Fibroblast of lung (primary cell): ENCODE data around the gene DPYSL4. TPM values are rescaled to one million over a fixed set of nuclear protein-coding genes. Genes with fewer than 3 reads are reported as not detected.

ENCODE experiments used
- DNase-seq, 2 donors: peaks; one replicate each; pipeline versions ENCODE4 v3.0.0 to v3.0.0-alpha.2; 2010; ENCODE audit warnings: low read depth in 2 of 2
- H2AFZ ChIP-seq: 2 replicates; pipeline ENCODE4 v1.5.1; 2012; ENCODE audit warnings: low read length, control low read depth, inconsistent platforms
- H3K27ac ChIP-seq: 2 replicates; pipeline ENCODE4 v1.5.1; 2011; ENCODE audit warnings: low read length, control low read depth; ENCODE audit not compliant: insufficient read depth
- H3K27me3 ChIP-seq: 2 replicates; pipeline ENCODE4 v1.5.1; 2011; ENCODE audit warnings: mild to moderate bottlenecking, low read length; ENCODE audit not compliant: control insufficient read depth, insufficient read depth
- H3K36me3 ChIP-seq: 2 replicates; pipeline ENCODE4 v1.5.1; 2011; ENCODE audit warnings: low read length; ENCODE audit not compliant: control insufficient read depth, insufficient read depth
- H3K4me1 ChIP-seq: 2 replicates; pipeline ENCODE4 v1.5.1; 2011; ENCODE audit warnings: low read length; ENCODE audit not compliant: control insufficient read depth, insufficient read depth; ENCODE audit errors: extremely low read depth
- H3K4me2 ChIP-seq: 2 replicates; pipeline ENCODE4 v1.5.1; 2011; ENCODE audit warnings: low read length, control low read depth; ENCODE audit not compliant: insufficient read depth; ENCODE audit errors: extremely low read depth
- H3K4me3 ChIP-seq, 4 experiments: fragments of 200-600 bp in 1 of 4; sonication (generic) in 1 of 4; replicated peaks in 1 of 4; 2 replicates each; pipeline ENCODE4 v1.5.1; 2011 to 2016; ENCODE audit warnings: low read length in 4 of 4, low read depth in 3 of 4, mild to moderate bottlenecking in 3 of 4, control low read depth in 2 of 4, inconsistent platforms in 1 of 4, mixed read lengths in 1 of 4; ENCODE audit not compliant: insufficient read depth in 1 of 4; ENCODE audit errors: control extremely low read depth in 1 of 4
- H3K79me2 ChIP-seq: 2 replicates; pipeline ENCODE4 v1.5.1; 2012; ENCODE audit warnings: mild to moderate bottlenecking, low read length, inconsistent platforms; ENCODE audit not compliant: control insufficient read depth, insufficient read depth
- H3K9ac ChIP-seq: 2 replicates; pipeline ENCODE4 v1.5.1; 2011; ENCODE audit warnings: mild to moderate bottlenecking, low read length, control low read depth; ENCODE audit not compliant: insufficient read depth
- H3K9me3 ChIP-seq: 2 replicates; pipeline ENCODE4 v1.5.1; 2012; ENCODE audit warnings: low read depth, low read length; ENCODE audit not compliant: control insufficient read depth, insufficient read depth
- H4K20me1 ChIP-seq: 2 replicates; pipeline ENCODE4 v1.5.1; 2011; ENCODE audit warnings: low read length; ENCODE audit not compliant: control insufficient read depth, insufficient read depth; ENCODE audit errors: extremely low read depth
- CTCF ChIP-seq, 2 donors: IDR thresholded peaks in 1 of 2; conservative IDR thresholded peaks in 1 of 2; 1 replicate in 1 of 2; 2 replicates in 1 of 2; pipeline ENCODE4 v1.5.1; 2011 to 2012; ENCODE audit warnings: low read length in 2 of 2, control low read depth in 1 of 2, inconsistent platforms in 1 of 2, low read depth in 1 of 2, mild to moderate bottlenecking in 1 of 2
- EZH2 ChIP-seq: IDR thresholded peaks from 2 replicates; pipeline ENCODE4 v1.5.1; 2012; ENCODE audit warnings: low read length, control low read depth, mild to moderate bottlenecking; ENCODE audit errors: missing control alignments
- polyA plus RNA-seq, 2 donors: library from polyadenylated mRNA; depleted of rRNA in 1 of 2; stranded (reverse) in 1 of 2; unstranded in 1 of 2; fragments of >200 nt; gene quantifications; 2 replicates each; pipeline ENCODE4 v1.2.1, GENCODE V29; 2011 to 2012; ENCODE audit warnings: missing spikeins in 1 of 2
- total RNA-seq: library from RNA; depleted of rRNA; stranded (reverse); fragments of >200 nt; gene quantifications from 2 replicates; pipeline ENCODE4 v1.2.1, GENCODE V29; 2014

DPYSL4 gene
- total and polyA plus RNA-seq, 2 donors (not counting 1 experiment from before 2014, with no cell fraction given) = 0.83 to 1.4 TPM

- Histone ChIP-seq H3K4me3 (no peak overlapping the region), H3K36me3 (no peaks in the 10 kb centered on the region), H3K9ac (no peak overlapping the region), H3K4me1 (no peaks in the 10 kb centered on the region), H3K4me2 (no peak overlapping the region), H3K9me3 (no peaks in the 10 kb centered on the region), H3K27me3 (peaks cover 4% of the 10 kb centered on the region), H2AFZ (no peak overlapping the region), H3K79me2 (no peaks in the 10 kb centered on the region), H4K20me1 (no peaks in the 10 kb centered on the region), H3K27ac (no peak overlapping the region)
- TF ChIP-seq EZH2 (no peak), CTCF (conservative IDR thresholded peaks at IDR 0.05 in 1 of 2, IDR thresholded peaks at IDR 0.05 in 1 of 2; ENCODE audit: low read depth in 1 of 2, low read length in 2 of 2) (no peak)
- no peak for DNase-seq
Measured at GRCh38 chr10:132178046-132178445, 8.7 kb upstream of the DPYSL4 start.

- Histone ChIP-seq H3K27me3 (peaks cover 4% of the 10 kb centered on the region), H3K4me3 (no peak overlapping the region), H3K9ac (no peak overlapping the region), H3K4me1 (no peaks in the 10 kb centered on the region), H3K79me2 (no peaks in the 10 kb centered on the region), H2AFZ (no peak overlapping the region), H3K4me2 (no peak overlapping the region), H3K36me3 (no peaks in the 10 kb centered on the region), H4K20me1 (no peaks in the 10 kb centered on the region), H3K27ac (no peak overlapping the region), H3K9me3 (no peaks in the 10 kb centered on the region)
- TF ChIP-seq CTCF (conservative IDR thresholded peaks at IDR 0.05 in 1 of 2, IDR thresholded peaks at IDR 0.05 in 1 of 2; ENCODE audit: low read depth in 1 of 2, low read length in 2 of 2) = no peak
- no peak for TF ChIP-seq EZH2
- no peak for DNase-seq
Measured at GRCh38 chr10:132178672-132179545, 7.8 kb upstream of the DPYSL4 start.

GRCh38 chr10:132179551-132180392, 7.0 kb upstream of the DPYSL4 start:
- TF ChIP-seq CTCF (conservative IDR thresholded peaks at IDR 0.05 in 1 of 2, IDR thresholded peaks at IDR 0.05 in 1 of 2; ENCODE audit: low read depth in 1 of 2, low read length in 2 of 2) (no peak), EZH2 (no peak)
- H3K9me3 ChIP-seq = no peaks in the 10 kb centered on the region
- H3K27me3 ChIP-seq = peaks cover 4% of the 10 kb centered on the region
- H3K4me3 ChIP-seq = no peak overlapping the region
- no peaks in the 10 kb centered on the region for H3K4me1 ChIP-seq
- H2AFZ ChIP-seq = no peak overlapping the region
- no peaks in the 10 kb centered on the region for H4K20me1 ChIP-seq
- no peak for DNase-seq
- H3K9ac ChIP-seq = no peak overlapping the region
- H3K79me2 ChIP-seq = no peaks in the 10 kb centered on the region
- H3K4me2 ChIP-seq = no peak overlapping the region
- H3K36me3 ChIP-seq = no peaks in the 10 kb centered on the region
- no peak overlapping the region for H3K27ac ChIP-seq
